HepG2 (cell line): Measurements from ENCODE around the gene ATRN. TPM values are rescaled to one million over a fixed set of nuclear protein-coding genes. Genes with fewer than 3 reads are reported as not detected.

Experiments used
- ATAC-seq: fragments of 200-7000 bp; cut with Tn5 transposase; 3 replicates; pipeline ENCODE4 v1.9.1; 2020; ENCODE audit warnings: mild to moderate bottlenecking, moderate library complexity
- BruUV-seq: library from RNA; stranded (reverse); fragments of 400-500 nt; replicated peaks from 2 replicates; lab custom pipeline; 2021; lab: Mats Ljungman, UMichigan
- CTCF ChIA-PET: fragments of 300-600 bp; formaldehyde crosslinking; extraction: SDS; loops from one replicate; lab custom pipeline; 2021; ENCODE audit warnings: low total read pairs, inconsistent platforms, low intra/inter-chr PET ratio; lab: Yijun Ruan, JAX
- POLR2A ChIA-PET: fragments of 350-600 bp; sonication (Branson Sonifier 250); formaldehyde crosslinking; loops from one replicate; lab custom pipeline; 2020; ENCODE audit warnings: antibody characterized with exemption, inconsistent platforms; lab: Yijun Ruan, JAX
- DNase-seq: peaks from one replicate; pipeline ENCODE4 v3.0.0-alpha.2; 2015; ENCODE audit warnings: low spot score
- FAIRE-seq: peaks from 3 replicates; lab custom pipeline; 2011; peaks lifted over from hg19 to GRCh38; lab: Jason Lieb, UNC
- H2AFZ ChIP-seq: one replicate; pipeline ENCODE4 v1.6.1; 2011; ENCODE audit warnings: low read length, inconsistent platforms
- H3K27ac ChIP-seq: fragments of 300-600 bp; 3 replicates; pipeline ENCODE4 v1.8.0; 2011; ENCODE audit warnings: mixed run types, mild to moderate bottlenecking, mixed read lengths, low read length, inconsistent platforms; ENCODE audit not compliant: insufficient read depth; ENCODE audit errors: extremely low read length
- H3K27me3 ChIP-seq, 2 experiments: fragments of 200-600 bp in 1 of 2; 2 replicates in 1 of 2; 3 replicates in 1 of 2; pipeline versions ENCODE4 v1.6.0 to v1.8.0; 2011; ENCODE audit warnings: low read length in 2 of 2, mild to moderate bottlenecking in 2 of 2, moderate library complexity in 2 of 2, inconsistent platforms in 1 of 2; ENCODE audit not compliant: insufficient read depth in 2 of 2, control insufficient read depth in 1 of 2
- H3K36me3 ChIP-seq, 2 experiments: fragments of 200-600 bp in 1 of 2; replicated peaks in 1 of 2; 2 replicates in 1 of 2; 3 replicates in 1 of 2; pipeline versions ENCODE4 v1.5.1 to v1.8.0; 2011; ENCODE audit warnings: low read length in 2 of 2, inconsistent platforms in 1 of 2; ENCODE audit not compliant: insufficient read depth in 2 of 2, control insufficient read depth in 1 of 2
- H3K4me1 ChIP-seq: 2 replicates; pipeline ENCODE4 v1.5.1; 2012; ENCODE audit warnings: low read length, inconsistent platforms; ENCODE audit not compliant: insufficient read depth
- H3K4me2 ChIP-seq: 2 replicates; pipeline ENCODE4 v1.6.0; 2011; ENCODE audit warnings: low read depth, low read length, inconsistent platforms
- H3K4me3 ChIP-seq, 3 experiments: fragments of 200-600 bp in 1 of 3; sonication (generic), shearing (Covaris generic) in 1 of 3; replicated peaks in 1 of 3; 2 replicates each; pipeline ENCODE4 v1.5.1; 2011 to 2016; ENCODE audit warnings: low read length in 3 of 3, inconsistent platforms in 2 of 3, low read depth in 2 of 3, mild to moderate bottlenecking in 2 of 3, control low read depth in 1 of 3, mixed read lengths in 1 of 3; ENCODE audit not compliant: insufficient read depth in 1 of 3
- H3K79me2 ChIP-seq: one replicate; pipeline ENCODE4 v1.6.1; 2011; ENCODE audit warnings: low read length, inconsistent platforms; ENCODE audit not compliant: insufficient read depth
- H3K9ac ChIP-seq: 2 replicates; pipeline ENCODE4 v1.6.0; 2011; ENCODE audit warnings: mild to moderate bottlenecking, low read depth, low read length, inconsistent platforms; ENCODE audit not compliant: insufficient read depth
- H3K9me3 ChIP-seq: 2 replicates; pipeline ENCODE4 v1.5.1; 2012; ENCODE audit warnings: mild to moderate bottlenecking, low read length
- H4K20me1 ChIP-seq: 2 replicates; pipeline ENCODE4 v1.6.0; 2011; ENCODE audit warnings: inconsistent platforms, mild to moderate bottlenecking, low read length, moderate library complexity; ENCODE audit not compliant: insufficient read depth
- HNF4A ChIP-seq: sonication (generic); formaldehyde crosslinking; IDR thresholded peaks from 2 replicates; pipeline ENCODE4 v1.4.0; 2020; ENCODE audit warnings: missing genetic modification reagents
- IKZF1 ChIP-seq: fragments of 450-650 bp; IDR thresholded peaks from 2 replicates; pipeline ENCODE4 v1.7.1; 2016
- MAFG ChIP-seq: sonication (generic); formaldehyde crosslinking; IDR thresholded peaks from 2 replicates; pipeline ENCODE4 v1.5.1; 2020; ENCODE audit warnings: mild to moderate bottlenecking, missing genetic modification reagents
- MED13 ChIP-seq: sonication (generic); formaldehyde crosslinking; IDR thresholded peaks from 2 replicates; pipeline ENCODE4 v1.5.0; 2020; ENCODE audit warnings: missing genetic modification reagents
- NPAS2 ChIP-seq: sonication (generic); formaldehyde crosslinking; IDR thresholded peaks from 2 replicates; pipeline ENCODE4 v1.8.0; 2022; ENCODE audit warnings: mild to moderate bottlenecking, missing genetic modification reagents, borderline replicate concordance
- PATZ1 ChIP-seq: sonication (generic); formaldehyde crosslinking; IDR thresholded peaks from 2 replicates; pipeline ENCODE4 v1.4.0; 2020; ENCODE audit warnings: missing genetic modification reagents
- RFXAP ChIP-seq: sonication (generic); formaldehyde crosslinking; IDR thresholded peaks from 2 replicates; pipeline ENCODE4 v1.4.0; 2020; ENCODE audit warnings: missing genetic modification reagents, borderline replicate concordance
- ZFAT ChIP-seq: sonication (generic); formaldehyde crosslinking; conservative IDR thresholded peaks from 2 replicates; pipeline ENCODE4 v1.8.1; 2023; ENCODE audit warnings: missing genetic modification reagents, inconsistent platforms
- ZNF281 ChIP-seq: sonication (generic); formaldehyde crosslinking; IDR thresholded peaks from 2 replicates; pipeline ENCODE4 v1.4.0; 2020; ENCODE audit warnings: missing genetic modification reagents, borderline replicate concordance
- ZNF326 ChIP-seq: sonication (generic); formaldehyde crosslinking; IDR thresholded peaks from 2 replicates; pipeline ENCODE4 v1.4.0; 2020; ENCODE audit warnings: missing genetic modification reagents, borderline replicate concordance
- WGBS: methylation state at CpG from one replicate; pipeline ENCODE4 v1.1.6; 2017; ENCODE audit warnings: low lambda C conversion rate; 5-methylcytosine and 5-hydroxymethylcytosine counted together
- in situ Hi-C: cut with HindIII; loops from 2 replicates; pipeline ENCODE4 v1.10.0; 2017; ENCODE audit warnings: low pct_unique_long_range_greater_than_20kb; ENCODE audit not compliant: extremely low pct_ligation_motif_present
- intact Hi-C: fragments of 100-400 bp; cut with micrococcal nuclease; formaldehyde crosslinking; loops from one replicate; pipeline ENCODE4 v1.10.0; 2022; ENCODE audit not compliant: unreplicated experiment
- polyA plus RNA-seq, 8 experiments: library from polyadenylated mRNA; depleted of rRNA in 3 of 8; stranded (reverse) in 7 of 8; unstranded in 1 of 8; fragments of >200 nt; fragmentation: Illumina TruSeq in 4 of 8; extraction: Trizol in 4 of 8; gene quantifications; 2 replicates each; pipeline versions ENCODE4 v1.2.1 to v1.2.3, GENCODE V29; 2011 to 2016; ENCODE audit warnings: low read depth in 4 of 8, missing spikeins in 1 of 8, mixed read lengths in 1 of 8; ENCODE audit not compliant: insufficient read depth in 1 of 8
- total RNA-seq, 5 experiments: library from RNA; depleted of rRNA; stranded (reverse); fragments of >200 nt; fragmentation: Illumina TruSeq; extraction: Trizol; gene quantifications; 2 replicates each; pipeline ENCODE4 v1.2.3, GENCODE V29; 2016; ENCODE audit warnings: low read depth in 1 of 5

ATRN gene
- total and polyA plus RNA-seq, 2 of the 13 experiments (the other 11 are each of a cell fraction or from before 2014, with no cell fraction given): 44.2 to 81.1 TPM

- TF ChIP-seq IKZF1 (no peak), MAFG (CRISPR knock-in tag) (no peak)
- TF ChIP-seq, all 625 proteins: peak for 0
Observed at GRCh38 chr20:3630429-3630828, 159.6 kb downstream of the ATRN start (continued).

GRCh38 chr20:3631534-3631933 is 160.7 kb downstream of the ATRN start:
- H3K4me3 ChIP-seq: no peak overlapping the region
- in situ Hi-C loops (no loop called here), intact Hi-C loops (no loop called here)
- peaks cover 38% of the 10 kb centered on the region for H3K4me1 ChIP-seq
- peaks cover 12 to 15% of the 10 kb centered on the region in 2 experiments; a peak in 4 of 5 replicates for H3K36me3 ChIP-seq
- H2AFZ ChIP-seq: no peak overlapping the region
- H3K27me3 ChIP-seq: no peaks in the 10 kb centered on the region
- ChIA-PET POLR2A (no interaction called here), CTCF (no interaction called here)
- peaks cover 5% of the 10 kb centered on the region for H4K20me1 ChIP-seq
- DNase-seq (no peak), FAIRE-seq (no peak), ATAC-seq (no peak)
- H3K27ac ChIP-seq: no peak overlapping the region
- H3K79me2 ChIP-seq: no peaks in the 10 kb centered on the region
- no TSS peak for BruUV-seq
- H3K9ac ChIP-seq: no peak overlapping the region
- WGBS: 94% methylated on average over 5 of the region's 5 CpGs
- TF ChIP-seq HNF4A (no peak), PATZ1 (CRISPR knock-in tag) (no peak), ZNF326 (CRISPR knock-in tag) (no peak), RFXAP (CRISPR knock-in tag) (no peak), ZNF281 (CRISPR knock-in tag) (no peak), ZFAT (CRISPR knock-in tag) (no peak), NPAS2 (CRISPR knock-in tag) (no peak), MED13 (CRISPR knock-in tag) (no peak)
- no peak overlapping the region for H3K4me2 ChIP-seq
- no peaks in the 10 kb centered on the region for H3K9me3 ChIP-seq
